ENCODE measurements around the gene NRG3.

The NRG3 gene

DNA sequence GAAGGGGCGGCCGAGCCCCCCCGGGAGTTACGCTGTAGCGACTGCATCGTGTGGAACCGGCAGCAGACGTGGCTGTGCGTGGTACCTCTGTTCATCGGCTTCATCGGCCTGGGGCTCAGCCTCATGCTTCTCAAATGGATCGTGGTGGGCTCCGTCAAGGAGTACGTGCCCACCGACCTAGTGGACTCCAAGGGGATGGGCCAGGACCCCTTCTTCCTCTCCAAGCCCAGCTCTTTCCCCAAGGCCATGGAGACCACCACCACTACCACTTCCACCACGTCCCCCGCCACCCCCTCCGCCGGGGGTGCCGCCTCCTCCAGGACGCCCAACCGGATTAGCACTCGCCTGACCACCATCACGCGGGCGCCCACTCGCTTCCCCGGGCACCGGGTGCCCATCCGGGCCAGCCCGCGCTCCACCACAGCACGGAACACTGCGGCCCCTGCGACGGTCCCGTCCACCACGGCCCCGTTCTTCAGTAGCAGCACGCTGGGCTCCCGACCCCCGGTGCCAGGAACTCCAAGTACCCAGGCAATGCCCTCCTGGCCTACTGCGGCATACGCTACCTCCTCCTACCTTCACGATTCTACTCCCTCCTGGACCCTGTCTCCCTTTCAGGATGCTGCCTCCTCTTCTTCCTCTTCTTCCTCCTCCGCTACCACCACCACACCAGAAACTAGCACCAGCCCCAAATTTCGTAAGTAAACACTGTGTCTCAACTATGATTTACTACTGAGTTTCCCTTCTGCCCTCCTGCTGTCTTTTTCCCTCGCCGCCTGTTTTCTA lies 666 bp downstream of the NRG3 start:
- peak overlapping the region; percentile 70 for H3K4me3 ChIP-seq
- no peaks in the 10 kb centered on the region for H3K36me3 ChIP-seq (ENCODE audit: insufficient read depth, low read length)
- no peak for DNase-seq (ENCODE audit: low read depth, low spot score)
- no peaks in the 10 kb centered on the region for H3K9me3 ChIP-seq (ENCODE audit: low read depth, low read length)
- no peak overlapping the region for H3K9ac ChIP-seq (ENCODE audit: insufficient read length)
- TF ChIP-seq EZH2 (IDR thresholded peaks at IDR 0.05) (no peak), FOXP2 (optimal IDR thresholded peaks at IDR 0.05; ENCODE audit: control extremely low read depth, extremely low read length, insufficient read depth) (no peak)
- H3K27ac ChIP-seq = no peak overlapping the region

- TF ChIP-seq EZH2 (IDR thresholded peaks at IDR 0.05) (no peak), POLR2AphosphoS5 (IDR thresholded peaks at IDR 0.05; ENCODE audit: borderline replicate concordance, low read depth, low read length) (no peak), FOXP2 (optimal IDR thresholded peaks at IDR 0.05; ENCODE audit: control extremely low read depth, extremely low read length, insufficient read depth) (no peak)
- Histone ChIP-seq H3K9me3 (ENCODE audit: low read depth, low read length) (no peaks in the 10 kb centered on the region), H3K4me3 (peak overlapping the region; percentile 70), H3K36me3 (ENCODE audit: insufficient read depth, low read length) (no peaks in the 10 kb centered on the region), H3K9ac (ENCODE audit: insufficient read length) (no peak overlapping the region), H3K27ac (no peak overlapping the region)
- DNase-seq (ENCODE audit: low read depth, low spot score) = no peak
Observed at GRCh38 chr10:81876253-81877077, 1.5 kb downstream of the NRG3 start.

DNA sequence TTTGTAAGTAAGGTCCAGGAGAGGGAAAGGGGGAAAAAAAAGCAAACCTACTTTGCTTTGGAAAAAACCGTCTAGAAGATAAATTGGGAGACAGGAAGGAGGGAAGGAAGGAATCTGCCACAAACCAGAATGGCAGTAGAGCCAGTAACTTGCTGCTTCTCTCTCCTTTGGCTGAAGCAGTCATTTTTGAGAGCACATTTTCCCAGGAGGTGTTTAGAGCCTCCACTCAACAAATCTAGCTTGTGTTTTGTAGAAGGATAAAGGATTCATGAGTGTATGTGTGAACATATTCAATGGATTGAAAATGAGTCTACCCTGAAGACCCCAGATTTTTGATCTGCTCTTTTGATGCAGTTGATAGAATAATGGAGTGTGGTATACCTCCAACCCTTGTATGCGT lies 2.6 kb downstream of the NRG3 start:
- TF ChIP-seq POLR2AphosphoS5 (IDR thresholded peaks at IDR 0.05; ENCODE audit: borderline replicate concordance, low read depth, low read length) = no peak
- no peak for TF ChIP-seq FOXP2 (optimal IDR thresholded peaks at IDR 0.05; ENCODE audit: control extremely low read depth, extremely low read length, insufficient read depth)
- H3K36me3 ChIP-seq (ENCODE audit: insufficient read depth, low read length) = no peaks in the 10 kb centered on the region
- no peak for DNase-seq (ENCODE audit: low read depth, low spot score)
- no peak overlapping the region for H3K9ac ChIP-seq (ENCODE audit: insufficient read length)
- H3K4me3 ChIP-seq = no peak overlapping the region
- H3K9me3 ChIP-seq (ENCODE audit: low read depth, low read length) = no peaks in the 10 kb centered on the region
- H3K27ac ChIP-seq = no peak overlapping the region

DNA sequence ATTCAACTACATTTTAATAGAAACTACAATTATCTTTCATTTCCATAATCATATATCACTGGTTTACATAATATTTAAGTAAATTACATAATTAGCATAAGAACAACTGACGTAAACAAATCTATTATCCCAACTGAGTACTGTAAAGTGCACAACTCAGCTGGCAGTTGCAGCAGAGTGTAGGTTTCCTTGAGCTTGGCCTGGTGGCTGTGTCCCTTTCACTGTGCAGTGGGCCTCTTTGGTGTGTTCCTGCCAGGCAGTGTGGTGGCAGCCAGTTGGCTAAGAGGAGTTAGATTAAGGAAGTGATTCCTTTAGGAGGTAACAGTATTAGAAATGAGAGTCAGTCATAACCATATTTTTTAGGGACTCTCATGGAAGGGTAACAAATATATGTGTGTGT lies 7.0 kb downstream of the NRG3 start:
- no peak for DNase-seq (ENCODE audit: low read depth, low spot score)
- Histone ChIP-seq H3K9ac (ENCODE audit: insufficient read length) (no peak overlapping the region), H3K27ac (no peak overlapping the region), H3K9me3 (ENCODE audit: low read depth, low read length) (no peaks in the 10 kb centered on the region), H3K36me3 (ENCODE audit: insufficient read depth, low read length) (no peaks in the 10 kb centered on the region), H3K4me3 (no peak overlapping the region)
- TF ChIP-seq FOXP2 (optimal IDR thresholded peaks at IDR 0.05; ENCODE audit: control extremely low read depth, extremely low read length, insufficient read depth) = no peak
- no peak for TF ChIP-seq POLR2AphosphoS5 (IDR thresholded peaks at IDR 0.05; ENCODE audit: borderline replicate concordance, low read depth, low read length)
- TF ChIP-seq EZH2 (IDR thresholded peaks at IDR 0.05) = no peak

DNA sequence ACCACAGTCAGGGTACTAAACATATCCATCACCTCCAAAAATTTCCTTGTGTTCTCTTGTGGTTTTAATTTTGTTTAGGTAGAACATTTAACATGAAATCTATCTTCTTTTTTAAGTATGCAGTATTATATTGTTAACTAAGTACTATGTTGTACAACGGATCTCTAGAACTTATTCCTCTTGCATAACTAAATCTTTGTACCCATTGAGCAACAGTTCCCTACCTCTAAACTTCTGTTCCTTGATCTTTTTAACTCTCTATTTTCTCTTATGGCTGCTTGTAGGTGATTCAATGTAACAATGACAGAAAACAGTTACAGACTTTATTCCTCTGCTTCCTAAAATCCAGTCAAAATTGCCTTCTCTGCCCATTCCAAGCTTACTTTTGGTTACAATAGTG lies 9.9 kb downstream of the NRG3 start:
- no peak overlapping the region for H3K9ac ChIP-seq (ENCODE audit: insufficient read length)
- H3K4me3 ChIP-seq = no peak overlapping the region
- H3K36me3 ChIP-seq (ENCODE audit: insufficient read depth, low read length) = no peaks in the 10 kb centered on the region
- no peak overlapping the region for H3K27ac ChIP-seq
- no peak for DNase-seq (ENCODE audit: low read depth, low spot score)
- no peaks in the 10 kb centered on the region for H3K9me3 ChIP-seq (ENCODE audit: low read depth, low read length)
- no peak for TF ChIP-seq EZH2 (IDR thresholded peaks at IDR 0.05)
- no peak for TF ChIP-seq POLR2AphosphoS5 (IDR thresholded peaks at IDR 0.05; ENCODE audit: borderline replicate concordance, low read depth, low read length)

DNA sequence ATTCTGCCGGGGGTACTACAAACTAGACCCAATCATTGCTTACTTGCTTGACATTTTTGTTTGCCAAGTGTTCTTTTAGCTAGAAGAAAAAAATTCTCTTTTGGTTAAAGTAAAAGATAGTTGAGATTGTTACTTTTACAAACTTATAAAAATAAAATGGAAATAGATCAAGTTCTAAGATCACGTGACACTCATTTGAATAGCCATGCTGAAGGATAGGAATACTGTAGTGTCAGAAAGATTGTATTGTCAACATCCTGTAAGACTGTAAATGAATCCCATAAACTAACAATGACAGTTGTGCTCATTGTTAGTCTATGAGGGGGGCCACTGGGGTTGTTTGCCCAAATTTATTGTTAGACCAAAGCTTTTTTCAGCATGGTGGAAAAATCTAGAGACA lies 10.5 kb downstream of the NRG3 start:
- TF ChIP-seq EZH2 (IDR thresholded peaks at IDR 0.05) (no peak), FOXP2 (optimal IDR thresholded peaks at IDR 0.05; ENCODE audit: control extremely low read depth, extremely low read length, insufficient read depth) (no peak), POLR2AphosphoS5 (IDR thresholded peaks at IDR 0.05; ENCODE audit: borderline replicate concordance, low read depth, low read length) (no peak)
- Histone ChIP-seq H3K9me3 (ENCODE audit: low read depth, low read length) (no peaks in the 10 kb centered on the region), H3K9ac (ENCODE audit: insufficient read length) (no peak overlapping the region)

DNA sequence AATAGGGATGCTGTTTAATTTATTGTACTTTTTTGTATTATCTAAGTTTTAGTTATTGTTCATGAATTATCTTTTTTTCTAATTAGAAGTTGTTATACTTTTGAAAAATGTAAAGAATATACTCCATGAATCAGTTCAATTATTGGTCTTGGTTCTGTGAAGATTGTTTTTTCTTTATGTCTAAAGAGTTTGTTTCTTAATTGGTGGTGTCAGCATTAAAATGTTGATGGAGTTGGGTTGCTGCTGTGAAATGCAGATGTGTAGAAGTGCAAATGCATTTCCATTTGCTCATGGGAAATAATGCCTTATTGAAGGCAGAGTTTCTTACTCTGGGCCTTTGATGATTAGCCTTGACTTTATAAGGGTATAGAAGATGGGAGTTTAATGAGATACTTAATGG lies 11.9 kb downstream of the NRG3 start:
- H3K36me3 ChIP-seq (ENCODE audit: insufficient read depth, low read length) = no peaks in the 10 kb centered on the region
- no peak overlapping the region for H3K27ac ChIP-seq
- H3K4me3 ChIP-seq = no peak overlapping the region
- DNase-seq (ENCODE audit: low read depth, low spot score) = no peak
- H3K9me3 ChIP-seq (ENCODE audit: low read depth, low read length) = no peaks in the 10 kb centered on the region
- TF ChIP-seq FOXP2 (optimal IDR thresholded peaks at IDR 0.05; ENCODE audit: control extremely low read depth, extremely low read length, insufficient read depth) (no peak), EZH2 (IDR thresholded peaks at IDR 0.05) (no peak), POLR2AphosphoS5 (IDR thresholded peaks at IDR 0.05; ENCODE audit: borderline replicate concordance, low read depth, low read length) (no peak)
- H3K9ac ChIP-seq (ENCODE audit: insufficient read length) = no peak overlapping the region

More for the DNA sequence above, 10.5 kb downstream of the NRG3 start:
- Histone ChIP-seq H3K36me3 (ENCODE audit: insufficient read depth, low read length) (no peaks in the 10 kb centered on the region), H3K27ac (no peak overlapping the region), H3K4me3 (no peak overlapping the region)
- DNase-seq (ENCODE audit: low read depth, low spot score) = no peak

DNA sequence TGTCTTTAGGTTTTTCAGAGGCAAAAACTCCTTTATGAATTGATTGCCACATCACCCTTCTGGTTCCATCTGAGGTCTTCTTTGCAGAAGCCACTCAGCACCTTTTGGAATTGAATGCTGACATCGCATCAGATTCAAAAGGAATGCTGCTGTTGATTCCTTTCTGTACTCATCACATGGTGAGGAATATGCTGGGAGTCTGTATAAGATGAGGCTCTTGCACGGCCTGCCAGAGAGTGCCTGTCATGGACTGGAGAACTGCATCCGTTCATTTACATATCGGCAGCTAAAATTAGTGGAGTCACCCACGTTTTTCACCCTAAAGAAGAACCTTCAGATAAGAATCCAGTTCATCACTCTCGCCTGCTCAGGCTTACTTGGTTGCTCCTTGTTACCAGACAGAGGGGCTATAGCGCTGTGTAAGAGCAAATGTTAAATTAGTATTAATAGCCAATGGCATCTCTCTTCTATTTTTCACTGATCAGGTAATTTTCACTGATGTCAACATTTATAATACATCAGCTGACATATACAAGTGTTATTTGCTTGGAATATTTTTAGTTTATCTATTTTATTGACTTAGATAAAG lies 14.3 kb downstream of the NRG3 start:
- Histone ChIP-seq H3K27ac (no peak overlapping the region), H3K9me3 (ENCODE audit: low read depth, low read length) (no peaks in the 10 kb centered on the region), H3K9ac (ENCODE audit: insufficient read length) (no peak overlapping the region), H3K4me3 (no peak overlapping the region), H3K36me3 (ENCODE audit: insufficient read depth, low read length) (no peaks in the 10 kb centered on the region)
- no peak for DNase-seq (ENCODE audit: low read depth, low spot score)
- TF ChIP-seq FOXP2 (optimal IDR thresholded peaks at IDR 0.05; ENCODE audit: control extremely low read depth, extremely low read length, insufficient read depth) = no peak
- no peak for TF ChIP-seq POLR2AphosphoS5 (IDR thresholded peaks at IDR 0.05; ENCODE audit: borderline replicate concordance, low read depth, low read length)
- no peak for TF ChIP-seq EZH2 (IDR thresholded peaks at IDR 0.05)

Data from SK-N-MC (cell line).